H1 (cell line): Measurements from ENCODE around the gene TIMD4. TPM values are rescaled to one million over a fixed set of nuclear protein-coding genes. Genes with fewer than 3 reads are reported as not detected.

Source experiments
- ATF2 ChIP-seq: IDR thresholded peaks from 2 replicates; pipeline ENCODE4 v1.6.1; 2012; ENCODE audit warnings: low read length, inconsistent platforms
- polyA plus RNA-seq, 7 experiments: library from polyadenylated mRNA; depleted of rRNA in 3 of 7; stranded (reverse) in 5 of 7; unstranded in 2 of 7; fragments of >200 nt in 5 of 7; fragments of 200-250 nt in 2 of 7; gene quantifications; 1 replicate in 5 of 7; 2 replicates in 1 of 7; 4 replicates in 1 of 7; pipeline versions ENCODE4 v1.2.1 to v1.2.3, GENCODE V29; 2011 to 2013; ENCODE audit warnings: missing spikeins in 2 of 7, mixed read lengths in 2 of 7
- total RNA-seq: library from RNA; stranded (reverse); fragmentation: NEBNext Ultra II Directional; extraction: Animal tissue kit (Norgen Biotek cat#: 25700); gene quantifications from 2 replicates; pipeline ENCODE4 v1.2.1, GENCODE V29; 2021

The TIMD4 gene
- total and polyA plus RNA-seq, 2 of the 8 experiments (the other 6 are each of a cell fraction or from before 2014, with no cell fraction given): not detected

GRCh38 chr5:156936972-156937371 lies 26.1 kb downstream of the TIMD4 start (continued):
- TF ChIP-seq ATF2: no peak
